ENCODE data around the gene RNF212B. TPM values are rescaled to one million over a fixed set of nuclear protein-coding genes. Genes with fewer than 3 reads are reported as not detected.
A peak's percentile ranks its signal among the peaks of the same experiment; 100 is the strongest.

Gene RNF212B
- total RNA-seq, 4 donors from 2014 or later = not detected

- 17 to 22% methylated on average over 4 to 5 of the region's 5 CpGs for WGBS, 2 donors (ENCODE audit: low coverage in 1 of 2)
- no peak for TF ChIP-seq EP300 (IDR thresholded peaks at IDR 0.05; ENCODE audit: low read depth)
- Histone ChIP-seq H3K4me1 (peaks cover 18 to 49% (median 40%) of the 10 kb centered on the region in 4 donors), H3K27ac (peak overlapping the region; percentile 92 to 96 (median 94)), H3K27me3 (no peaks in the 10 kb centered on the region), H3K36me3 (peaks cover 0 to 7% (median 0%) of the 10 kb centered on the region in 4 donors), H3K4me3 (peak overlapping the region; percentile 64 to 72 (median 68)), H3K9me3 (no peaks in the 10 kb centered on the region)
- intact Hi-C loops (cut with DNase I; ENCODE audit: low total_unique reads) (no loop called here), in situ Hi-C loops (cut with MboI; ENCODE audit: low pct_ligation_motif_present in 1 of 4, low pct_unique_long_range_greater_than_20kb in 1 of 4, low sequenced_read_pairs in 3 of 4) (no loop called here)
- DNase-seq = no peak
Observed at GRCh38 chr14:23307146-23307530, 69.4 kb downstream of the RNF212B start.

GRCh38 chr14:23307687-23308644 is 70.2 kb downstream of the RNF212B start:
- WGBS, 2 donors (ENCODE audit: low coverage in 1 of 2) = 86% methylated on average over 22 of the region's 22 CpGs; no CpG with 5 or more reads in 1 of the 2 donors
- H3K27ac ChIP-seq = peak overlapping the region; percentile 92 to 96 (median 94)
- H3K36me3 ChIP-seq = peaks cover 0 to 7% (median 0%) of the 10 kb centered on the region in 4 donors
- H3K9me3 ChIP-seq = no peaks in the 10 kb centered on the region
- intact Hi-C loops (cut with DNase I; ENCODE audit: low total_unique reads) = no loop called here
- TF ChIP-seq EP300 (IDR thresholded peaks at IDR 0.05; ENCODE audit: low read depth) (no peak), POLR2AphosphoS5 (IDR thresholded peaks at IDR 0.05) (no peak), CTCF (IDR thresholded peaks at IDR 0.05) (no peak), POLR2A (IDR thresholded peaks at IDR 0.05) (no peak)
- no peaks in the 10 kb centered on the region for H3K27me3 ChIP-seq
- H3K4me1 ChIP-seq = peaks cover 18 to 43% (median 37%) of the 10 kb centered on the region in 4 donors
- no peak for DNase-seq
- in situ Hi-C loops (cut with MboI; ENCODE audit: low pct_ligation_motif_present in 1 of 4, low pct_unique_long_range_greater_than_20kb in 1 of 4, low sequenced_read_pairs in 3 of 4) = no loop called here
- peak overlapping the region in 3 of 4 donors; percentile 64 to 72 (median 70) for H3K4me3 ChIP-seq

GRCh38 chr14:23308721-23309445 is 71.1 kb downstream of the RNF212B start:
- Histone ChIP-seq H3K4me3 (no peak overlapping the region), H3K27ac (no peak overlapping the region), H3K27me3 (no peaks in the 10 kb centered on the region), H3K4me1 (peaks cover 18 to 40% (median 33%) of the 10 kb centered on the region in 4 donors), H3K9me3 (no peaks in the 10 kb centered on the region), H3K36me3 (peaks cover 0 to 7% (median 0%) of the 10 kb centered on the region in 4 donors)
- DNase-seq = no peak
- 86% methylated on average over 14 to 17 of the region's 17 CpGs for WGBS, 2 donors (ENCODE audit: low coverage in 1 of 2)
- no peak for TF ChIP-seq EP300 (IDR thresholded peaks at IDR 0.05; ENCODE audit: low read depth)
- TF ChIP-seq POLR2AphosphoS5 (IDR thresholded peaks at IDR 0.05) = no peak
- no peak for TF ChIP-seq CTCF (IDR thresholded peaks at IDR 0.05)
- TF ChIP-seq POLR2A (IDR thresholded peaks at IDR 0.05) = no peak
- intact Hi-C loops (cut with DNase I; ENCODE audit: low total_unique reads) (no loop called here), in situ Hi-C loops (cut with MboI; ENCODE audit: low pct_ligation_motif_present in 1 of 4, low pct_unique_long_range_greater_than_20kb in 1 of 4, low sequenced_read_pairs in 3 of 4) (no loop called here)

GRCh38 chr14:23310546-23310945 is 72.8 kb downstream of the RNF212B start:
- in situ Hi-C loops (cut with MboI; ENCODE audit: low pct_ligation_motif_present in 1 of 4, low pct_unique_long_range_greater_than_20kb in 1 of 4, low sequenced_read_pairs in 3 of 4) (no loop called here), intact Hi-C loops (cut with DNase I; ENCODE audit: low total_unique reads) (no loop called here)
- peaks cover 0 to 7% (median 0%) of the 10 kb centered on the region in 4 donors for H3K36me3 ChIP-seq
- peaks cover 16 to 37% (median 29%) of the 10 kb centered on the region in 4 donors for H3K4me1 ChIP-seq
- DNase-seq = no peak
- TF ChIP-seq EP300 (IDR thresholded peaks at IDR 0.05; ENCODE audit: low read depth) (no peak), POLR2AphosphoS5 (IDR thresholded peaks at IDR 0.05) (no peak), POLR2A (IDR thresholded peaks at IDR 0.05) (no peak), CTCF (IDR thresholded peaks at IDR 0.05) (no peak)
- no peak overlapping the region for H3K27ac ChIP-seq
- no peaks in the 10 kb centered on the region for H3K9me3 ChIP-seq
- no peaks in the 10 kb centered on the region for H3K27me3 ChIP-seq
- no peak overlapping the region for H3K4me3 ChIP-seq
- WGBS, 2 donors (ENCODE audit: low coverage in 1 of 2) = 89% methylated on average over 1 of the region's 1 CpG; no CpG with 5 or more reads in 1 of the 2 donors

Data from transverse colon (tissue), 4 donors.